Colon (tissue), 2 donors: ENCODE results near the gene CHRNA4.
"Not testable (repeated sequence)": the region's sequence is repeated elsewhere in the genome, so short reads cannot be mapped to it uniquely, and the experiment has no call there.

Experiments
- FAIRE-seq: peaks from 2 replicates; lab custom pipeline; 2012; peaks lifted over from hg19 to GRCh38; lab: Jason Lieb, UNC
- donor health status: control.
- donor health status: control.

Gene CHRNA4

GRCh38 chr20:63397946-63398450 is 36.8 kb upstream of the CHRNA4 start:
- no peak for FAIRE-seq

- no peak for FAIRE-seq
These were observed 36.1 kb upstream of the CHRNA4 start for GRCh38 chr20:63397155-63397843.

GRCh38 chr20:63396300-63396699 is 35.2 kb upstream of the CHRNA4 start:
- FAIRE-seq: no peak

GRCh38 chr20:63395723-63396122 is 34.6 kb upstream of the CHRNA4 start:
- FAIRE-seq: no peak

GRCh38 chr20:63394920-63395455 is 33.8 kb upstream of the CHRNA4 start:
- no peak for FAIRE-seq

- FAIRE-seq: no peak
These were observed 33.1 kb upstream of the CHRNA4 start for GRCh38 chr20:63394069-63394919.

GRCh38 chr20:63393566-63393965 is 32.4 kb upstream of the CHRNA4 start:
- no peak for FAIRE-seq

GRCh38 chr20:63392465-63393365 is 31.6 kb upstream of the CHRNA4 start:
- no peak for FAIRE-seq

- no peak for FAIRE-seq
These were observed 26.8 kb upstream of the CHRNA4 start for GRCh38 chr20:63387917-63388316.

- FAIRE-seq: no peak
These were observed 26.2 kb upstream of the CHRNA4 start for GRCh38 chr20:63387393-63387792.

- no peak for FAIRE-seq
These were observed 25.3 kb upstream of the CHRNA4 start for GRCh38 chr20:63386491-63386890.

GRCh38 chr20:63385819-63386218 is 24.7 kb upstream of the CHRNA4 start:
- FAIRE-seq: no peak

GRCh38 chr20:63384336-63384735 is 23.2 kb upstream of the CHRNA4 start:
- no peak for FAIRE-seq

GRCh38 chr20:63383556-63383955 is 22.4 kb upstream of the CHRNA4 start:
- FAIRE-seq: no peak

- FAIRE-seq: no peak
These were observed 21.6 kb upstream of the CHRNA4 start for GRCh38 chr20:63382551-63383300.

- FAIRE-seq: no peak
These were observed 20.8 kb upstream of the CHRNA4 start for GRCh38 chr20:63381781-63382431.

- no peak for FAIRE-seq
These were observed 19.3 kb upstream of the CHRNA4 start for GRCh38 chr20:63380346-63380870.

GRCh38 chr20:63379872-63380271 is 18.7 kb upstream of the CHRNA4 start:
- not testable (repeated sequence) for FAIRE-seq

GRCh38 chr20:63379296-63379695 is 18.1 kb upstream of the CHRNA4 start:
- FAIRE-seq: no peak

- FAIRE-seq: no peak
These were observed 17.5 kb upstream of the CHRNA4 start for GRCh38 chr20:63378626-63379025.
